H1 (cell line): ENCODE measurements around the gene ARID1B. TPM values are rescaled to one million over a fixed set of nuclear protein-coding genes. Genes with fewer than 3 reads are reported as not detected.

ENCODE experiments used
- CTCF ChIA-PET: fragments of 300-600 bp; sonication (Branson Sonifier 250); formaldehyde crosslinking; loops from one replicate; lab custom pipeline; 2021; ENCODE audit not compliant: partially characterized antibody; lab: Charles Lee
- POLR2A ChIA-PET: fragments of 300-600 bp; sonication (Branson Sonifier 250); formaldehyde crosslinking; loops from one replicate; lab custom pipeline; 2021; ENCODE audit warnings: inconsistent platforms; ENCODE audit not compliant: partially characterized antibody; lab: Charles Lee
- DNase-seq, 2 experiments: peaks; one replicate each; pipeline versions ENCODE4 v3.0.0 to v3.0.0-alpha.2; 2010 to 2022; ENCODE audit warnings: low spot score in 2 of 2, low read depth in 1 of 2, mixed read lengths in 1 of 2
- FAIRE-seq: peaks from 2 replicates; lab custom pipeline; 2011; peaks lifted over from hg19 to GRCh38; lab: Jason Lieb, UNC
- H2AFZ ChIP-seq: 2 replicates; pipeline ENCODE4 v1.8.1; 2012; ENCODE audit warnings: low read length, inconsistent platforms
- H2AK5ac ChIP-seq: 2 replicates; pipeline ENCODE4 v1.6.1; 2013; ENCODE audit warnings: low read depth, low read length
- H2BK120ac ChIP-seq: replicated peaks from 2 replicates; pipeline ENCODE3; 2013; ENCODE audit warnings: low read depth, low read length, inconsistent platforms
- H2BK12ac ChIP-seq: 2 replicates; pipeline ENCODE4 v1.6.1; 2013; ENCODE audit warnings: low read depth, low read length
- H2BK15ac ChIP-seq: 2 replicates; pipeline ENCODE4 v1.6.1; 2013; ENCODE audit warnings: low read length
- H2BK20ac ChIP-seq: 2 replicates; pipeline ENCODE4 v1.6.1; 2013; ENCODE audit warnings: low read length
- H2BK5ac ChIP-seq: 2 replicates; pipeline ENCODE4 v1.6.1; 2013; ENCODE audit warnings: low read depth, low read length
- H3K14ac ChIP-seq: 2 replicates; pipeline ENCODE4 v1.6.1; 2013; ENCODE audit warnings: inconsistent platforms; ENCODE audit not compliant: insufficient read length
- H3K18ac ChIP-seq: 2 replicates; pipeline ENCODE4 v1.6.1; 2013; ENCODE audit warnings: low read length; ENCODE audit errors: extremely low read depth
- H3K23ac ChIP-seq: 2 replicates; pipeline ENCODE4 v1.6.1; 2013; ENCODE audit warnings: inconsistent platforms; ENCODE audit not compliant: insufficient read length
- H3K23me2 ChIP-seq: 2 replicates; pipeline ENCODE4 v1.6.1; 2013; ENCODE audit warnings: low read depth, low read length
- H3K27ac ChIP-seq: 2 replicates; pipeline ENCODE4 v1.6.1; 2011; ENCODE audit warnings: low read depth, low read length, inconsistent platforms
- H3K27me3 ChIP-seq, 4 experiments: replicated peaks in 1 of 4; 1 replicate in 1 of 4; 2 replicates in 3 of 4; pipeline versions ENCODE4 v1.6.1 to v1.8.1; 2011 to 2013; ENCODE audit warnings: low read length in 3 of 4, mild to moderate bottlenecking in 3 of 4, inconsistent platforms in 2 of 4, mixed read lengths in 2 of 4, moderate library complexity in 1 of 4; ENCODE audit not compliant: control insufficient read depth in 3 of 4, insufficient read depth in 3 of 4; ENCODE audit errors: extremely low read depth in 1 of 4
- H3K36me3 ChIP-seq, 4 experiments: 2 replicates each; pipeline versions ENCODE4 v1.6.1 to v1.8.1; 2011 to 2013; ENCODE audit warnings: mild to moderate bottlenecking in 4 of 4, low read length in 3 of 4, moderate library complexity in 2 of 4, control low read depth in 1 of 4, inconsistent platforms in 1 of 4; ENCODE audit not compliant: insufficient read depth in 4 of 4, control insufficient read depth in 2 of 4
- H3K4ac ChIP-seq: replicated peaks from 2 replicates; pipeline ENCODE3; 2013; ENCODE audit warnings: low read length, low read depth, mixed read lengths, inconsistent platforms; ENCODE audit not compliant: insufficient read length
- H3K4me1 ChIP-seq, 4 experiments: replicated peaks in 1 of 4; 1 replicate in 1 of 4; 2 replicates in 3 of 4; pipeline versions ENCODE4 v1.6.1 to v1.8.1; 2011 to 2013; ENCODE audit warnings: low read length in 3 of 4, inconsistent platforms in 2 of 4, mixed read lengths in 1 of 4; ENCODE audit not compliant: insufficient read depth in 4 of 4, control insufficient read depth in 3 of 4
- H3K4me2 ChIP-seq, 2 experiments: 2 replicates each; pipeline versions ENCODE4 v1.6.1 to v1.8.1; 2011 to 2013; ENCODE audit warnings: low read depth in 2 of 2, low read length in 2 of 2, control low read depth in 1 of 2, inconsistent platforms in 1 of 2, mild to moderate bottlenecking in 1 of 2; ENCODE audit not compliant: insufficient read depth in 1 of 2
- H3K4me3 ChIP-seq, 4 experiments: fragments of 200-600, 300-600 bp in 1 of 4; sonication (generic), shearing (Covaris generic), sonication (Bioruptor Twin) in 1 of 4; 2 replicates each; pipeline versions ENCODE4 v1.5.1 to v1.8.1; 2011 to 2016; ENCODE audit warnings: low read length in 4 of 4, low read depth in 3 of 4, control low read depth in 2 of 4, inconsistent platforms in 2 of 4, mild to moderate bottlenecking in 2 of 4, mixed read lengths in 1 of 4, moderate library complexity in 1 of 4; ENCODE audit not compliant: insufficient read depth in 2 of 4; ENCODE audit errors: extremely low read depth in 1 of 4
- H3K56ac ChIP-seq: replicated peaks from 2 replicates; pipeline ENCODE3; 2013; ENCODE audit warnings: low read depth, mild to moderate bottlenecking, mixed read lengths, low read length, inconsistent platforms; ENCODE audit not compliant: insufficient read length
- H3K79me1 ChIP-seq: 2 replicates; pipeline ENCODE4 v1.6.1; 2013; ENCODE audit warnings: low read depth, low read length, control low read depth
- H3K79me2 ChIP-seq, 2 experiments: 2 replicates each; pipeline versions ENCODE4 v1.6.1 to v1.8.1; 2012 to 2013; ENCODE audit warnings: low read length in 2 of 2, mild to moderate bottlenecking in 2 of 2, inconsistent platforms in 1 of 2; ENCODE audit not compliant: insufficient read depth in 2 of 2, control insufficient read depth in 1 of 2
- H3K9ac ChIP-seq, 4 experiments: replicated peaks in 1 of 4; 1 replicate in 1 of 4; 2 replicates in 3 of 4; pipeline versions ENCODE4 v1.6.1 to v1.8.1; 2011 to 2013; ENCODE audit warnings: low read depth in 3 of 4, low read length in 3 of 4, control low read depth in 2 of 4, mild to moderate bottlenecking in 2 of 4, moderate library complexity in 2 of 4, inconsistent platforms in 1 of 4; ENCODE audit errors: extremely low read depth in 1 of 4
- H3K9me3 ChIP-seq, 2 experiments: 2 replicates each; pipeline versions ENCODE4 v1.6.1 to v1.8.1; 2012 to 2013; ENCODE audit warnings: mild to moderate bottlenecking in 2 of 2, moderate library complexity in 2 of 2, control low read depth in 1 of 2, inconsistent platforms in 1 of 2, low read depth in 1 of 2, low read length in 1 of 2, mixed read lengths in 1 of 2; ENCODE audit not compliant: insufficient read depth in 2 of 2
- H4K20me1 ChIP-seq, 2 experiments: replicated peaks in 1 of 2; 2 replicates each; pipeline versions ENCODE3 to v1.8.1; 2011 to 2013; ENCODE audit warnings: inconsistent platforms in 2 of 2, low read length in 2 of 2, mild to moderate bottlenecking in 1 of 2; ENCODE audit not compliant: insufficient read depth in 2 of 2, control insufficient read depth in 1 of 2
- H4K5ac ChIP-seq: 2 replicates; pipeline ENCODE4 v1.6.1; 2013; ENCODE audit warnings: low read length, low read depth, mixed read lengths, inconsistent platforms; ENCODE audit not compliant: insufficient read length
- H4K8ac ChIP-seq: 2 replicates; pipeline ENCODE4 v1.8.0; 2013; ENCODE audit warnings: mild to moderate bottlenecking, moderate library complexity, low read length, inconsistent platforms; ENCODE audit not compliant: insufficient read depth; ENCODE audit errors: extremely low read depth
- H4K91ac ChIP-seq: replicated peaks from 2 replicates; pipeline ENCODE3; 2013; ENCODE audit warnings: low read length, mixed read lengths, inconsistent platforms; ENCODE audit not compliant: insufficient read length
- ATF3 ChIP-seq: IDR thresholded peaks from 2 replicates; pipeline ENCODE4 v1.6.1; 2011; ENCODE audit warnings: low read depth, mild to moderate bottlenecking, low read length; ENCODE audit not compliant: insufficient read depth
- CTBP2 ChIP-seq: IDR thresholded peaks from 2 replicates; pipeline ENCODE4 v1.7.0; 2011; ENCODE audit warnings: borderline replicate concordance, mild to moderate bottlenecking, moderate library complexity, mixed read lengths, low read length; ENCODE audit not compliant: insufficient read depth, insufficient read length
- EP300 ChIP-seq, 2 experiments: IDR thresholded peaks; 1 replicate in 1 of 2; 2 replicates in 1 of 2; pipeline ENCODE4 v1.6.1; 2011 to 2012; ENCODE audit warnings: low read depth in 2 of 2, low read length in 2 of 2, mild to moderate bottlenecking in 2 of 2, borderline replicate concordance in 1 of 2, inconsistent platforms in 1 of 2, moderate library complexity in 1 of 2
- FOSL1 ChIP-seq: IDR thresholded peaks from 2 replicates; pipeline ENCODE4 v1.6.1; 2011; ENCODE audit warnings: mild to moderate bottlenecking, low read depth, low read length, moderate library complexity; ENCODE audit not compliant: insufficient read depth
- GABPA ChIP-seq: IDR thresholded peaks from 2 replicates; pipeline ENCODE4 v1.6.1; 2011; ENCODE audit warnings: mild to moderate bottlenecking, low read length, moderate library complexity, borderline replicate concordance; ENCODE audit not compliant: insufficient read depth
- HDAC2 ChIP-seq, 2 experiments: fragments of 300-600 bp in 1 of 2; sonication (generic) in 1 of 2; IDR thresholded peaks; 2 replicates each; pipeline ENCODE4 v1.6.1; 2011 to 2012; ENCODE audit warnings: low read depth in 2 of 2, low read length in 2 of 2, mild to moderate bottlenecking in 2 of 2, moderate library complexity in 2 of 2, borderline replicate concordance in 1 of 2, inconsistent platforms in 1 of 2
- KDM1A ChIP-seq: fragments of 200-600, 300-600 bp; sonication (generic); IDR thresholded peaks from 2 replicates; pipeline ENCODE4 v1.7.1; 2016; ENCODE audit warnings: mild to moderate bottlenecking, low read length, borderline replicate concordance
- RAD21 ChIP-seq, 2 experiments: IDR thresholded peaks in 1 of 2; conservative IDR thresholded peaks in 1 of 2; 2 replicates each; pipeline ENCODE4 v1.6.1; 2011; ENCODE audit warnings: low read depth in 2 of 2, low read length in 2 of 2, improper control_type of control experiment in 1 of 2, inconsistent platforms in 1 of 2, mild to moderate bottlenecking in 1 of 2, moderate library complexity in 1 of 2
- ZNF274 ChIP-seq: IDR thresholded peaks from 2 replicates; pipeline ENCODE4 v1.7.0; 2012; ENCODE audit warnings: low read length, borderline replicate concordance; ENCODE audit errors: extremely low read depth
- WGBS, 2 experiments: shearing (Covaris generic) in 1 of 2; methylation state at CpG; one replicate each; pipeline versions ENCODE4 v1.1.6 to v1.1.7; 2013 to 2015; ENCODE audit warnings: low lambda C conversion rate in 2 of 2, mixed read lengths in 2 of 2, inconsistent platforms in 1 of 2, low coverage in 1 of 2, missing lambda C conversion rate in 1 of 2; ENCODE audit not compliant: insufficient replicate concordance in 2 of 2, insufficient coverage in 1 of 2, insufficient read length in 1 of 2; ENCODE audit errors: extremely low coverage in 1 of 2, missing lambda C conversion rate in 1 of 2; 5-methylcytosine and 5-hydroxymethylcytosine counted together
- polyA plus RNA-seq, 7 experiments: library from polyadenylated mRNA; depleted of rRNA in 3 of 7; stranded (reverse) in 5 of 7; unstranded in 2 of 7; fragments of >200 nt in 5 of 7; fragments of 200-250 nt in 2 of 7; gene quantifications; 1 replicate in 5 of 7; 2 replicates in 1 of 7; 4 replicates in 1 of 7; pipeline versions ENCODE4 v1.2.1 to v1.2.3, GENCODE V29; 2011 to 2013; ENCODE audit warnings: missing spikeins in 2 of 7, mixed read lengths in 2 of 7
- total RNA-seq: library from RNA; stranded (reverse); fragmentation: NEBNext Ultra II Directional; extraction: Animal tissue kit (Norgen Biotek cat#: 25700); gene quantifications from 2 replicates; pipeline ENCODE4 v1.2.1, GENCODE V29; 2021
- TF ChIP-seq, protein P1 (sequence below): IDR thresholded peaks from 2 replicates; pipeline ENCODE4 v1.6.1; 2011; ENCODE audit warnings: low read length, improper control_type of control experiment

Gene ARID1B
- total and polyA plus RNA-seq, 2 of the 8 experiments (the other 6 are each of a cell fraction or from before 2014, with no cell fraction given), result 24.3 to 70.3 TPM

DNA sequence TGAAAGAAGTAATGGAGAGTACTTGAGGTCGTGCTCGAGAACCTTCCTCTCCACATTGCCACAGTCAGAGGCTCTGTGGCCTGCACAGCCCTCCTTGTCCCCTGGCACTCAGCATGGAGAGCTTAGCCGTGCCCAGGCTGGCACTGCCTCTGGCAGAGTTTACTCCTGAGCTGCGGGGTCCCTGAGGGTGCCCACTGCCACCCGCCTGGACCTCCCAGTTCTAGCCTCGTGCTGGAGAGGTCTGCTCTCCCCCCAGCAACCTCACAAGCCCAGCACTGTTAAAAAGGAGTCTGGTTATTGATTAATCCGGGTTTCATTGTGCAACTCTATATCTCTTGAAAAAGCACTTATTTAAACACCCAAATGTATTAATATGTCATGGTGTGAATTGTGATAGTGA is 319.3 kb downstream of the ARID1B start:
- Histone ChIP-seq H3K27ac (no peak overlapping the region), H3K27me3 (no peaks in the 10 kb centered on the region), H2BK5ac (no peak overlapping the region), H3K79me1 (no peaks in the 10 kb centered on the region; the same call in 1 of the 2 replicates), H3K23ac (no peak overlapping the region), H2BK15ac (no peak overlapping the region), H4K8ac (no peak overlapping the region; the same call in 1 of the 2 replicates), H2BK20ac (no peak overlapping the region), H3K18ac (no peak overlapping the region), H2AK5ac (no peak overlapping the region), H3K4me1 (peaks cover 0 to 2% (median under 1%) of the 10 kb centered on the region in 4 experiments; a peak in 4 of 7 replicates), H3K4me2 (no peak overlapping the region), H3K36me3 (no peaks in the 10 kb centered on the region), H3K56ac (no peak overlapping the region), H3K4ac (no peak overlapping the region), H4K91ac (peak overlapping the region; percentile 44), H3K23me2 (no peaks in the 10 kb centered on the region), H3K9ac (no peak overlapping the region), H3K14ac (no peak overlapping the region), H2BK12ac (no peak overlapping the region), H2BK120ac (no peak overlapping the region), H3K4me3 (no peak overlapping the region), H2AFZ (no peak overlapping the region), H3K79me2 (peaks cover 0 to 10% of the 10 kb centered on the region in 2 experiments; a peak in 2 of 4 replicates), H4K5ac (no peak overlapping the region), H3K9me3 (no peaks in the 10 kb centered on the region), H4K20me1 (peaks cover 1 to 3% of the 10 kb centered on the region in 2 experiments)
- DNase-seq, result no peak
- CTCF ChIA-PET, result interaction anchor here (1.5 kb wide), 1 partner anchor 50 kb away, joined by 5 read pairs; no protein-coding TSS in a partner anchor
- POLR2A ChIA-PET, result no interaction called here
- no peak for FAIRE-seq
- WGBS, 2 experiments, result 86% methylated on average over 7 of the region's 7 CpGs; no CpG with 5 or more reads in 1 of the 2 experiments
- no peak for TF ChIP-seq HDAC2 (IDR thresholded peaks at IDR 0.05; ENCODE audit: borderline replicate concordance in 1 of 2, low read depth in 2 of 2, low read length in 2 of 2)
- no peak for TF ChIP-seq RAD21 (IDR thresholded peaks at IDR 0.05 in 1 of 2, conservative IDR thresholded peaks at IDR 0.05 in 1 of 2; ENCODE audit: low read depth in 2 of 2, low read length in 2 of 2)
- no peak for TF ChIP-seq KDM1A
- TF ChIP-seq FOSL1, result no peak
- no peak for TF ChIP-seq EP300 (IDR thresholded peaks at IDR 0.05; ENCODE audit: borderline replicate concordance in 1 of 2, low read depth in 2 of 2, low read length in 2 of 2)
- no peak for TF ChIP-seq GABPA
- no peak for TF ChIP-seq ATF3
- TF ChIP-seq, protein P1, sequence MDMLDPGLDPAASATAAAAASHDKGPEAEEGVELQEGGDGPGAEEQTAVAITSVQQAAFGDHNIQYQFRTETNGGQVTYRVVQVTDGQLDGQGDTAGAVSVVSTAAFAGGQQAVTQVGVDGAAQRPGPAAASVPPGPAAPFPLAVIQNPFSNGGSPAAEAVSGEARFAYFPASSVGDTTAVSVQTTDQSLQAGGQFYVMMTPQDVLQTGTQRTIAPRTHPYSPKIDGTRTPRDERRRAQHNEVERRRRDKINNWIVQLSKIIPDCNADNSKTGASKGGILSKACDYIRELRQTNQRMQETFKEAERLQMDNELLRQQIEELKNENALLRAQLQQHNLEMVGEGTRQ, result no peak
- no peak for TF ChIP-seq CTBP2
- TF ChIP-seq ZNF274, result no peak
